Common myeloid progenitor, CD34-positive (primary cell): ENCODE data around the gene CSNK1D.

Source experiments
- CTCF ChIA-PET: fragments of 350-600 bp; sonication (Branson Sonifier 250); formaldehyde crosslinking; loops from one replicate; lab custom pipeline; 2021; ENCODE audit warnings: antibody characterized with exemption; lab: Charles Lee
- POLR2A ChIA-PET: fragments of 350-600 bp; sonication (Branson Sonifier 250); formaldehyde crosslinking; loops from one replicate; lab custom pipeline; 2021; ENCODE audit warnings: antibody characterized with exemption; lab: Charles Lee
- DNase-seq, 3 donors: peaks; one replicate each; pipeline versions ENCODE4 v3.0.0 to v3.0.0-alpha.2; 2013
- H3K27ac ChIP-seq, 2 experiments: 1 replicate in 1 of 2; 2 replicates in 1 of 2; pipeline ENCODE4 v1.7.0; 2013; ENCODE audit warnings: inconsistent platforms in 2 of 2, low read length in 2 of 2, mild to moderate bottlenecking in 2 of 2, low read depth in 1 of 2, moderate library complexity in 1 of 2; ENCODE audit not compliant: severe bottlenecking in 2 of 2, insufficient read depth in 1 of 2, poor library complexity in 1 of 2
- H3K27me3 ChIP-seq, 5 experiments: replicated peaks in 2 of 5; 1 replicate in 3 of 5; 2 replicates in 2 of 5; pipeline versions ENCODE4 v1.6.1 to v1.7.0; 2013; ENCODE audit warnings: low read length in 4 of 5, mild to moderate bottlenecking in 2 of 5, moderate library complexity in 2 of 5, inconsistent platforms in 1 of 5; ENCODE audit not compliant: insufficient read depth in 5 of 5, control insufficient read depth in 4 of 5
- H3K36me3 ChIP-seq, 4 experiments: 1 replicate in 2 of 4; 2 replicates in 2 of 4; pipeline versions ENCODE4 v1.6.1 to v1.7.0; 2013; ENCODE audit warnings: low read length in 3 of 4, control low read depth in 1 of 4, mild to moderate bottlenecking in 1 of 4; ENCODE audit not compliant: control insufficient read depth in 4 of 4, insufficient read depth in 4 of 4
- H3K4me1 ChIP-seq, 4 experiments: 1 replicate in 3 of 4; 2 replicates in 1 of 4; pipeline versions ENCODE4 v1.6.1 to v1.7.1; 2013; ENCODE audit warnings: low read length in 3 of 4, mild to moderate bottlenecking in 3 of 4, control low read depth in 1 of 4, inconsistent platforms in 1 of 4, moderate library complexity in 1 of 4; ENCODE audit not compliant: control insufficient read depth in 4 of 4, insufficient read depth in 4 of 4; ENCODE audit errors: control extremely low read depth in 1 of 4
- H3K4me3 ChIP-seq, 7 experiments: 1 replicate in 4 of 7; 2 replicates in 3 of 7; pipeline versions ENCODE4 v1.5.1 to v1.7.0; 2013; ENCODE audit warnings: mild to moderate bottlenecking in 7 of 7, low read length in 6 of 7, moderate library complexity in 6 of 7, inconsistent platforms in 2 of 7, low read depth in 2 of 7, control low read depth in 1 of 7; ENCODE audit not compliant: insufficient read depth in 4 of 7, control insufficient read depth in 1 of 7; ENCODE audit errors: extremely low read depth in 1 of 7
- H3K9me3 ChIP-seq, 5 experiments: 1 replicate in 4 of 5; 2 replicates in 1 of 5; pipeline versions ENCODE4 v1.6.1 to v1.7.1; 2013; ENCODE audit warnings: low read length in 4 of 5, mild to moderate bottlenecking in 2 of 5, inconsistent platforms in 1 of 5, low read depth in 1 of 5, moderate library complexity in 1 of 5; ENCODE audit not compliant: control insufficient read depth in 4 of 5, insufficient read depth in 2 of 5; ENCODE audit errors: control extremely low read depth in 1 of 5
- WGBS: methylation state at CpG from one replicate; pipeline ENCODE4 v1.1.5; 2013; ENCODE audit not compliant: insufficient coverage; 5-methylcytosine and 5-hydroxymethylcytosine counted together

CSNK1D gene

DNA sequence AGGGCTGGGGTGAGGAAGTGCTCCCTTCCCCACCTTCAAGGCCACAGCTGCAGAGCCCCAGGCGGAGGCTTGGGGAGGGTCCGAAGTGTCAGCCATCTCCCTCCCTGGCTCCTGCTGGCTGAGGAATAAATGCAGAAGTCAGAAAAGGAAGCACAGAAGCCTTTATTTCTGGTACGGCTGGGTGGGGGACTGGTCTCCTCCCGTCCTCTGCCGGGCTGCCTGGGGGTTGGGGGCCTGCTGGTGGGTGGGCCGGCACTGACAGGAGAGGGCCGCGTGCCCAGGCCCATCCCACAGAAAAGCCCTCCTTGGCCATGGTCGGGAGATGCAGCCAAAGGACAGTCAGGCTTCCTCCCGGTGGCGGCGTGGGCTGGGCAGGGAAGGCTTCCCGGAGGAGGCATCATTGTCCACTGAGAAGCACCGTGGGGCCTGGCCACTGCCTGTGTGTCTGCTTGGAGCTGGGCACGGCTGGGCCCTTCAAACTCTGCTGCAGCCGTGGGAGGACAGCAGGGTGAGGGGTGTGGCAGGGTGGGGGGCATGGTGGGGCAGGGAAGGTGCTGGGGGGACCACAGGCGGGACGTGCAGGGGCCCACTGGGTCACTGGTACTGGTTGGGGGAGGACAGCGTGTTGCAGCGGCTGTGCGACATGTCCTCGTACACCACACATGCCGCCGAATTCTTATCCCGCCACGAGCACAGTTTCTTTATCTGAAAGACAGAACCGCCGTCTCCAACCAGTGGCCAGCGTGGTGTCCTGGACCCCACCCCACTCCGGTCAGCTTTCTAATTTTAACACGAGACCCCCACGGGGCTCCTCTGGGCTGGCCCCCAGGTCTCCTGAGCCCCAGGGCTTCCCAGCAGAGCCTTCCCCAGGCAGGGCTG lies 41.5 kb upstream of the CSNK1D start:
- Histone ChIP-seq H3K27ac (no peak overlapping the region), H3K4me3 (peak overlapping the region in 3 of 7 experiments; percentile 35 to 64 (median 55)), H3K4me1 (peaks cover 0 to 43% (median 32%) of the 10 kb centered on the region in 4 experiments), H3K27me3 (no peaks in the 10 kb centered on the region), H3K36me3 (no peaks in the 10 kb centered on the region), H3K9me3 (peaks cover 0 to 3% (median 0%) of the 10 kb centered on the region in 5 experiments)
- 33% methylated on average over 25 of the region's 32 CpGs for WGBS
- DNase-seq: peak in 2 of 3 donors; percentile 72 to 78
- ChIA-PET POLR2A (interaction anchor here (0.7 to 1.7 kb wide), 3 partner anchors 12 to 45 kb away, joined by 3 to 5 read pairs (median 3); no protein-coding TSS in a partner anchor), CTCF (interaction anchor here (12.5 kb wide), 1 partner anchor 14 kb away, joined by 119 read pairs; no protein-coding TSS in a partner anchor)

DNA sequence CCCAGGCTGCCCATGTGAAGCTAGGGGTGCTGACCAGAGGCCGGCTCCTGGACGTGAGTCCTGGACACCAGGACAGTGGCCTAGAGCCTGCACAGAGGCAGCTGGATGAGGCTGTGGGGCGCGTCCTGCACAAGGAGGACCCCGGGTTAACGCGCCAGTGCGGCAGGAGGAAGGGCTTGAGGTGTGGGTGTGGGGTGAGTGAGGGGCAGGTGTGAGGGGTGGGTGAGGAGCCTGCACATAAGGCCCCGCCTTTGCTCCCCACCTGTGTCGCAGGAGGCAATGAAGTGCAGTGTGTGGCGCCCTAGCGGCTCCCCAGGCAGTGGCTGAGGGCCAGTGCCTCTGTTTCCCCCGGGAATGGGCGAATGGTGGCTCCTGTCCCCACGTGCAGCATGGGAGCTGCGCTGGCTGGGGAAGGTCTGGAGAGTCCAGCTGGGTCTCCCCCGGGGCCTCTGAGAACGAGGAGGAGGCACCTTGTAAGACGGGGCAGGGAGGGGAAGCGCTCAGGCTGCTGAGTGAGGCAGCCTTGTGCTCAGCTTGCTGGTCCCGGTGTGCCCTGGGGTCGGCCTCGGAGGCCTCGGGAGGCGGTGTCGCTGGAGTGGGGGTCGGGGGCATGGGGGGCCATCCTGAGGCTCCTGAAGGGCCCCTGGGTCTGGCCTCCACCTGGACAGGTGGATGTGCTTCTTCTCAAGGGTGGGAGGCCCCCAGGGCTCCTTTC lies 40.7 kb upstream of the CSNK1D start:
- H3K27me3 ChIP-seq: no peaks in the 10 kb centered on the region
- H3K36me3 ChIP-seq: no peaks in the 10 kb centered on the region
- no peak for DNase-seq
- H3K27ac ChIP-seq: no peak overlapping the region
- peaks cover 0 to 3% (median 0%) of the 10 kb centered on the region in 5 experiments for H3K9me3 ChIP-seq
- H3K4me3 ChIP-seq: peak overlapping the region in 1 of 7 experiments; percentile 45
- WGBS: 80% methylated on average over 22 of the region's 27 CpGs
- H3K4me1 ChIP-seq: peaks cover 0 to 43% (median 32%) of the 10 kb centered on the region in 4 experiments
- CTCF ChIA-PET: interaction anchor here (0.7 to 12.5 kb wide), 2 partner anchors 13 to 43 kb away, joined by 3 to 119 read pairs; no protein-coding TSS in a partner anchor
- POLR2A ChIA-PET: interaction anchor here (1.7 kb wide), 1 partner anchor 11 kb away, joined by 5 read pairs; no protein-coding TSS in a partner anchor

- DNase-seq: no peak
- no peaks in the 10 kb centered on the region for H3K27me3 ChIP-seq
- peaks cover 0 to 2% (median 0%) of the 10 kb centered on the region in 5 experiments for H3K9me3 ChIP-seq
- ChIA-PET POLR2A (interaction anchor here (1.0 to 1.7 kb wide), 2 partner anchors 10 to 15 kb away, joined by 3 to 5 read pairs; no protein-coding TSS in a partner anchor), CTCF (interaction anchor here (0.7 to 12.5 kb wide), 2 partner anchors 12 to 42 kb away, joined by 3 to 119 read pairs; no protein-coding TSS in a partner anchor)
- peaks cover 0 to 43% (median 32%) of the 10 kb centered on the region in 4 experiments for H3K4me1 ChIP-seq
- no peak overlapping the region for H3K27ac ChIP-seq
- no peaks in the 10 kb centered on the region for H3K36me3 ChIP-seq
- WGBS: 97% methylated on average over 15 of the region's 28 CpGs
- no peak overlapping the region for H3K4me3 ChIP-seq
These were observed 39.9 kb upstream of the CSNK1D start for GRCh38 chr17:82313195-82314011.

- no peak for DNase-seq
- H3K27ac ChIP-seq: no peak overlapping the region
- no peaks in the 10 kb centered on the region for H3K36me3 ChIP-seq
- ChIA-PET CTCF (interaction anchor here (1.6 to 12.5 kb wide), 2 partner anchors 11 to 12 kb away, joined by 4 to 119 read pairs; no protein-coding TSS in a partner anchor), POLR2A (no interaction called here)
- 100% methylated on average over 8 of the region's 13 CpGs for WGBS
- no peak overlapping the region for H3K4me3 ChIP-seq
- peaks cover 0 to 39% (median 30%) of the 10 kb centered on the region in 4 experiments for H3K4me1 ChIP-seq
- H3K27me3 ChIP-seq: no peaks in the 10 kb centered on the region
- no peaks in the 10 kb centered on the region for H3K9me3 ChIP-seq
These were observed 38.5 kb upstream of the CSNK1D start for GRCh38 chr17:82311971-82312370.

DNA sequence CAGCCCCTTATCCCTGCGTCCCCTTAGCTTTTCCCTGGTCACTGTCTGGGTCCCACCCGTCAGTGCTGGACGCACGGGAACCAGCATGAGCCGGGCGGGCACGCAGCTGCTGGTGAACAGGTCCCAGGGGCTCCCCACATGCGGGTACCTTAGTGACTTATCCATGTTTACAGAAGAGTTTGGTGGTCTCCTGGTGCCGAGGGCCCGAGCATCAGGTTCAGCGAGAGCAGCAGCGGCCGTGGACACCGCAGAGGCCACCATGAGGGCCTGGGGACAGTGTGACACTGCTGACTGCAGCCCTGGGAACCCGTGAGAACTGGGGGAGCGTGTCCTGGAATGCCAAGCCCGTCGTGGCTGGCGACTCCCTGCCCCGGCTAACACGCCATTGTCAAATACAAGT lies 37.4 kb upstream of the CSNK1D start:
- no peaks in the 10 kb centered on the region for H3K9me3 ChIP-seq
- H3K36me3 ChIP-seq: no peaks in the 10 kb centered on the region
- no peak for DNase-seq
- 95% methylated on average over 21 of the region's 21 CpGs for WGBS
- no peak overlapping the region for H3K27ac ChIP-seq
- ChIA-PET CTCF (interaction anchor here (1.1 to 12.5 kb wide), 3 partner anchors 10 to 13 kb away, joined by 4 to 119 read pairs (median 4); no protein-coding TSS in a partner anchor), POLR2A (no interaction called here)
- peaks cover 5 to 39% (median 31%) of the 10 kb centered on the region in 4 experiments for H3K4me1 ChIP-seq
- no peak overlapping the region for H3K4me3 ChIP-seq
- no peaks in the 10 kb centered on the region for H3K27me3 ChIP-seq
